GM21360 (cell line): ENCODE results near the gene AMPD3.

Experiments used
- ATAC-seq: cut with Tn5 transposase; IDR thresholded peaks from one replicate; pipeline ENCODE4 v1.9.1; 2021; ENCODE audit warnings: mild to moderate bottlenecking, moderate library complexity; ENCODE audit not compliant: unreplicated experiment

AMPD3 gene

DNA sequence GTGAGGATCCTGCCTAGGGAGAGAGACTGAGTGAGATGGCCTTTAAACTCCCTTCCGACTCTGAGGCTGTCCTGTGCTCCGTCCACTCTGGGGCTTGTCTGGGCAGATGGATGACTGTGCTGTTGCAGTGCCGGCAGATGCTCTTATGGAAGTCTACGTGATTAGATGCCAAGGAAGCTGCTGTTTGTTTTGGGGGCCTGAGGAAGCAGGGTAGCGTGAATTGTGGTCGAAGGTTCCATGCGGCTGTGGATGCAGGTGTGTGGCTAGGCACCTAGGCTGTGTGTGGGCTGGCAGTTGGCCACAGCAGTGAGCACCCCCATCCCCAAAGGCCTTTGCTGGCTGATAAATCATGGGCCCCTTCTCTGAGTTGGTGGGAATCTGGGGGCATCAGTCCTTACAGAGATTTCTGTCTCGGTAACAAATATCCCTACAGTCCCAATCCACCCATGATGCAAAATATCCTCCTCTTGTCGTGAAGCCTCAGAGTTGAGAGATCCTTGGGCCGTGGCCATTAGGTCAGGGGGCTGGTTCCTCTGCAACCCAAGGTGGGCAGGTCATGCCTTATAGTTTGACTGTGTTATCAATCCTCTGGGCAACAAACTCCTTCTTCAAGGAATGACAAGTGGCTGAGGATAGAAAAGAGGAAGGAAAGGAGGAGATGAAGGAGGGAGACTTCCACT lies 31.2 kb downstream of the AMPD3 start:
- ATAC-seq, result no peak

DNA sequence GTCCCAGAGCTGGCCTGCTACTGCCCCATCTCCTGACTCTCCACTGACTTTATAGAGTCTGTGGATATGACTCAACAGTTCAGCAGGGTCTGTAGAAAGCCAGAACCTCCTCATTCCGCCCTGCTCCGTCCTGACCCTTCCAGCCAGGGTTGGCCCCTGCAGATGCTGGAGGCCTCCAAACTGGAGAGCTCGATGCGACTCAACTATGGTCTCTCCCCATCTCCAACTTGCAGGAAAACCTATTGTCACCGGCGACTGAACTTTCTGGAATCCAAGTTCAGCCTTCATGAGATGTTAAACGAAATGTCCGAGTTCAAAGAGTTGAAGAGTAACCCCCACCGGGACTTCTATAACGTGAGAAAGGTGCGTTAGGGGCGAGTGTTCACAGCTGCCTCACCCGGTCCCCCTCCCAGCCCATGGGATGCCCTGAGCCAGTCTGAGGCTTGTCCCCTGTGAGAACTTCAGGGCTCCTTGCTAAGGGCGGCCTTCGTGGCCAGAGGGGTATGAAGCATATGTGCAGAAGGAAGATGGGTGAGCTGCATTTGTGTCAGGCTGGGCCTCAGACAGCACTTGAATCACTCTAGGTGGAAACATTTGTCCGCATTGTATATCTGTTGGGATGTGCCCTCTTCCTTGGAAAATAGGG lies 32.1 kb downstream of the AMPD3 start:
- ATAC-seq, result no peak

DNA sequence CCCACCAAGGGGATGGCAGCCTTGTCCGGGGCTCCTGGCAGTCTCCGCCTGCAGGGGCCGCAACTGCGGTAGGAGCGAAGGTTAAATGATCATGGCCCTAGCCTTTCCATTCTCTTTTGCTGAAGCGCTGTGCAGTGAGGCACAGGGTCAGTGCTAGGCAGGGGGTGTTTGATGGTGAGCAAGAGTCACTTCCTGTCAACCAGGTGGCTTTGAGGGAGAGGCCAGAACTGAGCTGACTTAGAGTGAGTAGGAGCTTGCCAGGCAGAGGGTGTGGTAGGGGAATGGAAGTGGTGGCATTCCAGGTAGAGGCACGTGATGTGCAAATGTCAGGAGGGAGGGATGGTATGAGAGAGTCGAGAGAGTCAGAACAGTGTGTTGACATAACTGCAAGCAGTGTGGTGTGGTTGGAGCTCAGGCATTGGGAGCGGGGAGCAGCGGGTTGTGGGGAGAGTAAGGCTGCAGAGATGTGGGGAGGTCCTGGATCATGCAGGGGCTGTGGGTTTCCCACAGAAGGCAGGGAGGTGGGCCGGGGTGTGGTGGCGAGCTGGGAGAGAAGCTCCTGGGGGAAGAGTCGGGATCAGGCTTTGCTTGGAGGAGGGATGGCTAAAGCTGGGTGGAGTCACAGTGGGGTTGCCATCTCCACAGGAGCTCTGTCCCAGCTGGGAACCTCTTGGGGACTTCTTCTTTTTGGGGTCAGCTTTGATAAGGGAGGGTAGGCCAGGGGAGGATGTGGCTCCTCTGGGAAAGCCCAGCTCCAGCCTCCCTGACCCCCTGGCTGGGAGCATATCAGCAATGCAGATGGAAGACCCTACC lies 33.3 kb downstream of the AMPD3 start:
- no peak for ATAC-seq

DNA sequence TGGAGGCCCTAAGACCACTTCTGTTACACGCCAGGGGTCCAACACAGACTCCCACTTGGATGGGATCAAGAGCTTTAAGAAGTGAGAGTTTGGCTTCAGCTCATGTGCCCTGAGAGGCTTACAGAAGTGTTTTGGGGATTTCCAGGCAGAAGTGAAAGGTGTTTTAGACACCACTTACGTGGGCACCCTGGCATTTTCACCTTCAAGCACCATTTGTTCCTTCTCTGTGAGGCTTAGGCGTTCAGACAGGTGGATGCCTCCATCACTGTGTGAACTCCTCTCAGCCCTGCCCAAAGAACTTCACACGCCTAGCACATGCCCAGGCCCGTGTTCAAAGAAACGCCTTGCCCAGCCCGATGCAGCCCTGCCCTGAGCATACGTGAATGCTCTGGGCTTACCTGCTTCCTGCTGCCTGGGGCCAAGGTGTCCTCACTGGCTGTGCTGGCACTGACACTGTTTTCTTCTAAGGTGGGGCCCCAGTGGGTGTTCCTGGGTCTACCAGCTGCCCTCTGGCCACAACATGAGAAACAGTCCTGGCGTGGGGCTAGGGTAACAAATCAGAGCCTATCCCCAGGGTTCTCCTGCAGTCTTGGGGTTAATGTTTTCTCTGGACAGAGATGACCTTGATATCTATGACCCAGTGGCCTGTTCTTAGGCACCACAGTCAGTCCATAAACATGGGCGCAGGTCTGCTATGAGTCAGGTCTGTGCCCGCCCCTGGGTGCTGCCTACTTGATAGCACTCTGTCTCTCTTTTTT lies 34.0 kb downstream of the AMPD3 start:
- ATAC-seq, result peak; percentile 65

DNA sequence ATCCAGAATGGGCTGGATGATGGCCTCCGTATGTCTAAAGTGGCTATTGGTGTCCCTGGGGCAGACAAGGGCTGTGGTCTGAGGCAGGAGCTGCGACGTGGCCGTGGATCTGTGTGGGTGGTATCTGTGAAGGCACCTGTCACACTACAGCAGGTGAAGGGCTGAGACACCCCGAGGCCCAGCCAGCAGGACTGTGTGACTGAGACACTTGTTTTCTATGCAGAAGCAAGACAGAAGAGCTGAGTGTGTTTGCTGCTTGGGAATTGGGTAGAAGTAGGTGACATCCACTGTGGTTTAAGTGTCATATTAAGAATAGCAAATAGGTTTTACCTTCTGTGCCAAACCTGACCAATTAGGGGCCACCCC lies 35.0 kb downstream of the AMPD3 start:
- ATAC-seq, result no peak

DNA sequence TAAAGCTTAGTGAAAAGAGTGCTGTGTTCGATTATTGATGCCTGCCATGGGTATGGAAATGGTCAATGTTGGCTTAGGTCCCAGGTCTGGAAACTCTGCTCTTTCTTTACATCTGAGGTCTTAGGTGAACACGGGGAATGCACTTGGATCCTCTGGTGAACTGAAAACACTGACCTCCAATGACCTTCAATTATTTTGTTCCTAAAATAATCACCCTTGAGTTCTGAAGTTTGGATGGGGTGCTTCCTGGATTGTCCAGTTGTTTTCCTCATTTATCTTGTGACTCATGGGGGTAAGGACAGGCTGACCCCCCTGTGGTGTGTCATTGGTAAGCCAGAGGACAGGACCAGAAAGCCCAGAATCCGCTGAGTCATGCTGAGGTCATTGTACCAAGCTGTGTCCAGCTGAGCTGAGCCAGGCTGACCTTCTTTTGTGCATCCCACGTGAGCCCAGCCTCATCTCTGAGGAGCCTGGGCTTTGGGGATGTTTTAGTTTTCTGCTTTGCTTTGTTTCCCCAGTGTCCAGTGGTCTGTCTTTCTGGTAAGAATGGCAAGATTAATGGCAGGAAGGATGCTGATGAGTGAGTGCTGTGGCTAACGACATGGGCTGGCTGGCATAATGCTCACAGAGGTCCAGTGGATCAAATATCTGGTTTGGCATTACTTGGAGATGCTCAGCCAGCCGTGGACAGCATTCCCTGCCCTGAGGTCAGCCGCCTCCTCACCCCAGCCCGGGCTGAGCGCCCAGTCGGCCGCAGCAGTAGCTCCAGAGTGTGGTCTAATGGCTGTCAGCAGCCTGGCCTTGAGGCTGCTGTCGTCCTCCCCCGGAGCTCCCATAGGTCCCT lies 35.6 kb downstream of the AMPD3 start:
- ATAC-seq, result no peak

DNA sequence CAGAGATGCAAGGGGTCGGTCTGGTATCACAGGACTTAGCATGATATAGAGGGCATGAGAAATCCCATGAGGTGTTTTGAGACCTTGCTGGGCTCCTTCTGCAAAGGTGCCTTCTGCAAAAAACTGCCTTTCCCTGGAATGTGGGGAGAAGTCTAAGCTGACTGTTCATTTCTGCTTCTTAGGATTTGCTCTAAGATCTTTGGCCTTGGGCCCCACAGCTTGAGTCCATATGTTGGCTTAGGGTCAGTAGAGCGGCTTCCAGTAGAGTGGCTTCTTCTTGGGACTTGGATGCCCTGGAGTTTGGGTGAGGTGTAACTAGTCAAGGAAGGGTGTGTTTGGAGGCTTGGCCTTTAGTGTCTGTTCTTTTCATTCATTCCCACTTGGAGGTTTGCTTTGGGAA lies 37.0 kb downstream of the AMPD3 start:
- no peak for ATAC-seq

DNA sequence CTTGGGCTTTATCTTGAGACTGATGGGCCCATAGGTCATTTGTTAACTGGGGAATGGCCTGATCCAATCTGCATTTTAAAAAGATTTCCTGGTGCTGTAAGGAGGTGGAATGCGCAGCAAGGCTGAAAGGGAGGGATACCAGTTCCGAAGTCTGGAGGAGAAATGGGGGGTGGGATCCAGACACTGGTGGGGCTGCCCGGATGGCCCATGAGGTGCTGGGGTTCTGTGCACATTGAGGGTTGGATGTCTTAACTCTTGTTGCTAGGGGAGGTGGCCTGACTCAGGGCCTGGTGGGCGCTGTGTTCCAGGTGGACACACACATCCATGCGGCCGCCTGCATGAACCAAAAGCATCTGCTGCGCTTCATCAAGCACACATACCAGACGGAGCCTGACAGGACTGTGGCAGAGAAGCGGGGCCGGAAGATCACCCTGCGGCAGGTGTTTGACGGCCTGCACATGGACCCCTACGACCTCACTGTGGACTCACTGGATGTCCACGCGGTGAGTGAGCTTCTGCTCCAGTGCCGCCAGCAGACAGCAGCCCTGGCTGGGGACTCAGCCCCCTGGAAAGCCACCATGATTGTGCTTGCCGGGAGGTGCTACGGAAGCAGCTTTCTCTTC lies 38.1 kb downstream of the AMPD3 start:
- no peak for ATAC-seq

DNA sequence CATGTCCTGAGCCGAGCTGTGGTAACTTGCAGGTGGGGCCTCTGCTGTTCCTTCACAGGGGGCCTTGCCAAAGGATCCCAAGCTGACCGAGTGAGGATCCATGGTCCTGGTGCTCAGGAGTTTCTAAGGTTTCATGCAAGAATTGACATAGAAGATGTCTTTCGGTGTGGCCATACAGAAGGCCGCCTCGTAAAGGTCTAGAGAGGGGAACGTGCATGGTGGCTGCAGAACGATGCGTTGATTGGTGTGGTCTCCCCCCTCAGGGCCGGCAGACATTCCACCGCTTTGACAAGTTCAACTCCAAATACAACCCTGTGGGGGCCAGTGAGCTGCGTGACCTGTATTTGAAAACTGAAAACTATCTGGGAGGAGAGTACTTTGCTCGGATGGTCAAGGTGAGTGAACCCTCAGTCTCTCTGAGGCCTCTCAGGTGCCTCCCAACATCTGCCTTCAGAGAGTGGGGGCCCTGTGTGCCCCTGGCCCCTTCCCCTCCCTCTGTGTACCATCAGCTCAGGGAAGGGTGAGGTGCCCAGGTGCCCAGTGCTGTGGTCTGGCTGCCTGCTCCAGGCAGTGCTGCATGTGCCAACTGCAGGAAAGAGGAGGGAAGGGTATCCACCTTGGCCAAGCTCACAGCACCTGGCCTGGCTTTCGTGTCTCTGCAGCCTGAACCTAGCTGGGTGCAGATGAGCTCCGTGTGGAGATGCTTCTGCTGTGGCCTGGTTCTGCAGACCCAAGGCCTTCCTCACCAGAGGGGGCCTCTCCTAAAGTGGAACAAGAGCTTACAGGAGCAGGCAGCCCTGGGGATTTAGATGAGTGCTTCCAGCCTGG lies 39.8 kb downstream of the AMPD3 start:
- no peak for ATAC-seq

DNA sequence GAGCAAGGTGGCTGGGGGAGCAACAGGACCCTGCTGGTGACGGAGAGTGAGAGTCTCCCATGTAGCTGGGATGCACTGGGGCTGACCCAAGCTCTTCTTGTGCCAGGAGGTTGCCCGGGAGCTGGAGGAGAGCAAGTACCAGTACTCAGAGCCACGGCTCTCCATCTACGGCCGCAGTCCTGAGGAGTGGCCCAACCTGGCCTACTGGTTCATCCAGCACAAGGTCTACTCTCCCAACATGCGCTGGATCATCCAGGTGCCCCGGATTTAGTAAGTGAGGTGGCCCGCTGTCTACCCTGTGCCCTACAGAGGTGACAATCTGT lies 40.4 kb downstream of the AMPD3 start:
- no peak for ATAC-seq

DNA sequence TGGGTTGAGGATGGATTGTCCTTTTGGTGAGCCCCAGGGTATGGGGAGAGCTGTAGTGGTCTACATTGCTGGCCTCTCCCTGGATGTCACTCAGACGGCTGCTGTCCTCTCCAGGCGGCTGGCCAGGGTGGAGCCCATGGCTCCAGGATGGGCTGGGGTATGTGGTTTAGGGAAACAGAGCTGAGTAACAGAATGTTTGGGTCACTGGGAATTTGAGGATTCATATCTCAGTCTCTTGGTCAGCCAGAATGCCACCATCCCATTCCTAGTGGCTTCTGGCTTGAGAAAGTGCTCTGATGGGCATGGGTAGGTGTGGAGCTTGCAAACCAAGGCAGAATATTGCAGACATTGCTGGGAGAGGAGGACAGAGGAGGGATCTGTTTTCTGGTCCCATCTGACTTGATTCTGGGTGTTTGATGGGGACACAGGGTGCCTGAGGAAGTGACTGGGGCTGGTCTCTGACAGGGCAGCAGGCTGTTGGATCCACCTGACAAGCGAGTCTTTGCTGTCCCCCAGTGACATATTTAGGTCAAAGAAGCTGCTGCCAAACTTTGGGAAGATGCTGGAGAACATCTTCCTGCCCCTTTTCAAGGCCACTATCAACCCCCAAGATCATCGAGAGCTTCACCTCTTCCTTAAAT lies 41.4 kb downstream of the AMPD3 start:
- no peak for ATAC-seq

DNA sequence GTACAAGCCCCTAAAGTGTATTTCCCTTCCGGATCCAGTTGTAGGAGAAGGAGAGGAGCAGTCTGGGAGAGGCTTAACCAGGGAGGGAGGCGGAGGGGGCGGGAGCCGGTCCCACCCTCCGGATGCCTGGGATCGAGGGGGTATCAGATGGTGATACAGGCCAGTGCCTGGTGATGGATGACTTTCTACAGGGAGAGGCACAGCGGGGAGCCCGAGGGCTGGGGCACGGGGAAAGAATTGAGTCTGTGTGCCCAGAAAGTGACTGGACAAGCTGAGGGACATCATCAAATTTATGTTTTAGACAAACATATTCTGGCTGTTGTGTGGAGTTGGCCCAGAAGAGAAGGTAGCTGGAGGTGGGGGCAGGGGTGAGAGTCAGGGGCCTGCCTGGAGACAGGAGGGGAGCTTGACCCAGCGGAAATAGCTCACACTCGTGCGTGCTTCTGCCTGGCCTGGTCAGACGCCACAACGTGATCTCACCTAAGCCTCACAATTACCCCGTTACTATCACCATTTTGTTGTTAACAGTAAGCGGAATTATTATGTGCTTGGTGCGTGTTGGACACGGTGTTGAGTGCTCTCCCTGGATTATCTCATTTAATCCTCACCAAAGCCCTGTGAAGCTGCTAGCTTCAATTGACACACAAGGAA lies 42.4 kb downstream of the AMPD3 start:
- ATAC-seq, result no peak

DNA sequence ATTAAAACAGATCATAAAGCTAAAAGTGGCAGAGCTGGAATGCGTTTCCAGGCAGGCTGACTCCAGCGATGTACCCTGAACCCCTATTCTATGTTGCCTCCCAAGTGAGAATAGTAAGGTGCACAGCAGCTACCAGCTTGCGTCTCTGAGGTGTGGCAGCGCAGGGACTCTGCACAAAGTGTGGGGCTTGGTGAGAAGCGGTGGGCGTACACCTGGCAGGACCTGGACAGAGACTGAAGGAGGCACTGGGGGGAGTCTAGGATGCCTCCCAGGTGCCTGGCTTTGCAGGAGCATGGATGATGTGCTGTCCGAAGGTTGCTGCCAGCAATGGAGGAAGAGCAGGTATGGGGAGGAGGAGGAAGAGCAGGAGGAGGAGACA lies 42.9 kb downstream of the AMPD3 start:
- no peak for ATAC-seq

DNA sequence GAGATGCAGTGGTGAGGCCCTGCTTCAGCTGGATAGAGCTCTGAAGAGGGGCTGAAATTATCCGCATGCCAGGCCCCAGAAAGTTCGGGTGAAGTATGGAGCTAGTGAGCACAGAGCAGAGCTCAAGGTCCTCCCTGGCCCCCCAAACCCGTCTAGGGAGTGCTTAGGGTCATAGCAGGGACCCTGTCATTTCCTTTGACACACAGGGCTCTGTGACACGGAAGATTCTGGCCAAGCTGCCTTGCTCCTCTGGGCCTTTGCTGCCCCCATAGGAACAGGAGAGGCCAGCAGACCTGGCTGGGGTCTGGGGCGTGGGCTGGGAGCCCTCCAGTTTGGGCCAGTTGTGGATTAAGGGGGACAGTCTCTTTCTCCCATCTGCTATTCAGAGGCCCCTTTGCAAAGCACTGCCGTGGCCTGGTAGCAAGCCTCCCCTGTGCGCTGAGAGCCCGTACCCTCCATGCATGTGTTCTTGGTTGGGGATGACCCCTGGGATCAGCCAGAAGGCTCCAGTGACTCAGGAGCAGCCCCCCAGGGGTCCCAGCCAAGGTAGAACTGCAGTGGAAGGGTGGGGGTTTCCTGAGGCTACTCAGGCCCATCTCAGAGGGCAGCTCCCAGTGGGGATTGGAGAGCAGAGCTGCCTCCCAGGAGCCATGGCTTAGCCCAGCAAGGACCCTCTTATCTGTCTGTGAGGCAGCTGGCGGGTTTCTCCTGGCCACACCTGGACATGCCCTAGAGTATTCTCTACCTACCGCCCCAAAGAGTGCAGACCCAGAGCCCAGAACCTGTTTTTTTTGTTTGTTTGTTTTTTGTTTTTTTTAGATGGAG lies 43.6 kb downstream of the AMPD3 start:
- ATAC-seq, result no peak

DNA sequence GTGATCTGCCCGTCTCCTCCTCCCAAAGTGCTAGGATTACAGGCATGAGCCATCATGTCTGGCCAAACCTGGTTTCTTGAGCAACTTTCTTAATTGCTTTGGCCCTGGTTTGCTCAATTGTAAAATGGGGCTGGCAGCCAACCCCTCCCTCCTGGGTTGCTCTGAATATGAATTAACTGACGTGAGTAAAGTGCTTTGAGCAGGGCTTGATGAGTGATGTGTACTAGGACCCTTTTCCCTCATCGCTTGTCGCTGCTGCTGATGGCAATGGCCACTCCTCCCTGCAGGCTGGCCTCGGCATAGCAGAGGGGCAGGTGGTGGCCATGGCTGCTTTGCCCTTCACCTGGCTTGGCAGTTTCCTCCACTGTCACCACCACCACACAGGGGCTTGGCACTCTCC lies 44.4 kb downstream of the AMPD3 start:
- ATAC-seq, result no peak

DNA sequence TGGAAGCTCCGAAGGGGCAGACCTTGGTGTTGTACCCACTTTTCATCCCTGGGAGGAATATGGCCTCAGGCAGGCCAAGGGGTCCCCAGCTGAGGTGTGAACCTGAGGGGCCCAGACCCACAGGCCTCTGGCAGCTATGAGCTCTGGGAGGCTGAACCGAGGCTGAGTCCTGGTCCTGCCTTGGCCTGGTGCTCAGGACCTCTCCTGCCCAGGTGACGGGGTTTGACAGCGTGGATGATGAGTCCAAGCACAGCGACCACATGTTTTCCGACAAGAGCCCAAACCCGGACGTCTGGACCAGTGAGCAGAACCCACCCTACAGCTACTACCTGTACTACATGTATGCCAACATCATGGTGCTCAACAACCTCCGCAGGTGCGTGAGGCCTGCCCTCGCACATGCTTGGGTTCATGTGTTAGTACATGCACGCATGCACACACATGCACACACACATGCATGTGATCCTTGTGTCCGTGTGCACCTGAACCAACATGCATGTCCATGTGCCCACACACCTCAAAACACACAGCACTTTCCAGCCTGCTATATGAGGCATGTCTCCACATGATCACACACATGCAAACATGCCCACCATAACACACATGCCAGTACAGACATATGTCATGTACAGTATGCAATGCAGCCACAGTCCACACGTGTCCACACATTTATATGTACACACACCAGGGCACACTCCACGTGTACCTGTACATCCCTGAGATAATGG lies 45.0 kb downstream of the AMPD3 start:
- ATAC-seq, result no peak
